Astrocyte (in vitro differentiated cells and primary cell): ENCODE data around the gene IPO11.

ENCODE experiments used
- CTCF ChIP-seq: IDR thresholded peaks from 2 replicates; pipeline ENCODE4 v1.5.1; 2011; ENCODE audit warnings: low read depth, mild to moderate bottlenecking, inconsistent platforms, low read length, moderate library complexity; ENCODE audit not compliant: insufficient read depth
- EZH2 ChIP-seq: IDR thresholded peaks from 2 replicates; pipeline ENCODE4 v1.6.1; 2012; ENCODE audit warnings: mild to moderate bottlenecking, low read length, inconsistent platforms; ENCODE audit not compliant: insufficient read depth

GRCh38 chr5:62642468-62642867 lies 229.9 kb downstream of the IPO11 start:
- TF ChIP-seq CTCF (no peak), EZH2 (no peak)
